ENCODE results near the gene PALM2AKAP2.
"Not testable (repeated sequence)": the region's sequence is repeated elsewhere in the genome, so short reads cannot be mapped to it uniquely, and the experiment has no call there.

PALM2AKAP2 gene

DNA sequence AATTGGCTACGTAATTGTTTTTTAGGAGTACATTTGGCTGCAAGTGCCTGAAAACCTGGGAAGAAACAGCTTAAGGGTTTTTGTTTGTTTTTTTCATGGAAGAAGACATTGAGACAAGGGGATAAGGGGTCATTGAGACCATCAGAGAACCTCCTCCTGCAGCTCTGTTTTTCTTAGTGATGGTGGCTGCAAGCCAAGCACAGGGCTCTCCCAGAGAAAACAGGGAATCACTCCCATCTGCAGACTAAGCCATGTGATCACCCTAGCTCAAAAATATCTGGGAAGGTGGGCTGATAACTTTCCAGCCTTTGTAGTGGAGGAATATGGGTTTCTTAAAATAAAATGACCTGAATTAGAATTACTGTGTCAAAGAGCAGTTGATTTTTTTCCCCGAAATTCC is 25.1 kb downstream of the PALM2AKAP2 start:
- DNase-seq (ENCODE audit: low read depth in 2 of 2): no peak

DNA sequence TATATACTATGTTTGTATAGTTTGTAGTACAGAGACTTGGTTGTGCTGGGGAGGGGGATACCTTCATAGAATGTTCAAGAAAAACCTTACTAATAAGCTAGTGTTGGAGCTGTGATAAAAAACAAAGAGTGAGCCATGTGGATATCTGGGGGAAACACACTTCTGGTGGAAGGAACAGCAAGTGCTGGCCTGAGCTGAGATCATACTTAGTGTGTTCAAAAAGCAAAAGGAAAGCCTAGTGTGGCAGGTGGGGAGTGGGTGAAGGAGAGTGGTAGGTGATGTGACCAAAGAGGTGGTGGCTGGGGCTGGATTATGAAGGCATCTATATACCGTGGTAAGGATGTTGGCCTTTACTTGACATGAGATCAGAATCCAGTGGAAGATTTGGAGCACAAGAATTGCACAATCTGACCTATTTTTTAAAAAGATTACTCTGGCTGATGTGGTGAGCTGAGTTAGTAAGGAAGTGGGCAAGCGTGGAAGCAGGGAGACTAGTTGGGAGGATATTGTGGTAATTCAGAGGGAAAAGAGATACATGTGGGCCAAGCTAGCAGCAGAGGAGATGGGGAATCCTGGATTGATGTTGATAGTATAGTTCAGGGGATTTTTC is 26.6 kb downstream of the PALM2AKAP2 start:
- DNase-seq (ENCODE audit: low read depth in 2 of 2): no peak

DNA sequence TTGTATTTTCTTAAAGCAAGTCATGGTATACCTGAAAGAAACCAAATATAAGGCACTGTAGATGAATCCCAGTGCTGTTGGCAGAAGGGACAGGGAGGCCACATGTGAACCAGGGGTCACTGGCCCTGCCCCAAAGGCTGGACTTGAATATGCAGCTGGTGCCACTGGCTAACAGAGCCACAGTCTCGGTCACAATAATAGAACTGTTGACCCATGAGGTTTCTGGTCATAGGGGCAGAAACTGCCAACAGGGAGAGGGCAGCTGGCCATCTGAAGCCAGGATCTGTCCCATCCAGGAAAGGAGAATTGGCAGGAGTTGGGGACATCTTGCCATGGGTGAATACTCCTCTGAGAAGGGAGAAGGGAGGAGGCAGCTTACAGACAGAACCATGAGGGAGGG is 31.9 kb downstream of the PALM2AKAP2 start:
- no peak for DNase-seq (ENCODE audit: low read depth in 2 of 2)

DNA sequence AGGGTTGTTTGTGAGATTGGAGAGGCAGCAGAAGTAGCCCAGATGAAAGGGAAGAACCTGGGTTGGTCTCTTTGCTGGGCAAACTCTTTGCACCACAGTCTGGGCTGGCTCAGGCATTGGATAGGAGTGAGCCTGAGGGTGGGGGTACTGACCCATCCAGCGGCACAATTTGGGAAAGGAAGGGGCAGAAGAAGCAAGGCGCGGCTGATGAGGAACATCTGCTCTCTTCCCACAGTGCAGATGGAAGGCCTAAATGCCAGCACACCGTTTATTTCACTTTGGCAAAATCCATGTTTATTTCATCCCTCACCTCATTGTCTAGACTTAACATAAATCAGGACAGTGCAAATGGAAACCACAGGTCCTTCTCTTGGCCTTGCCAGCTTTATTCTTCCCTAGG is 32.3 kb downstream of the PALM2AKAP2 start:
- no peak for DNase-seq (ENCODE audit: low read depth in 2 of 2)

DNA sequence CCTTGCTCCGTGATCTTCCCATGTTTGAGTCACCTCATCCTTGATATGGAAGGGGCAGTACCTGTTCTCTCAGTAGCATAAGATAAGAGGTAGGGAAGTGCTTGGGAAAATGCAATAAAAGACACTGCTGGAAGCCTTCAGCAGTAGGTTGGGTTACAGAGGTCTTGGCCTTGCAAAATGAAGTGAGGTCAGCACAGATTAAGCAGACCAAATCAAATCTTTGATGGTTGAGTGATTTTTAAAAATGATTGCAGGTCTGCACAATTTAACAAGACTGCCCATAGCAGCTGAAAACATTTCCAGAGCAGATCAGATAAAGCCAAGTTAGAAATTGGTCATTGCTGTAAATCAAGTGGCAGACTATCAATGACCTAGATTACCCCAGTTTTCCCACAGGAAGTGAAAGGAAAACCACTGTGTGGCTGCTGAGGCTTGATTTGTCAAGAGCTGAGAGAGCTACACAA is 32.9 kb downstream of the PALM2AKAP2 start:
- no peak for DNase-seq (ENCODE audit: low read depth in 2 of 2)

DNA sequence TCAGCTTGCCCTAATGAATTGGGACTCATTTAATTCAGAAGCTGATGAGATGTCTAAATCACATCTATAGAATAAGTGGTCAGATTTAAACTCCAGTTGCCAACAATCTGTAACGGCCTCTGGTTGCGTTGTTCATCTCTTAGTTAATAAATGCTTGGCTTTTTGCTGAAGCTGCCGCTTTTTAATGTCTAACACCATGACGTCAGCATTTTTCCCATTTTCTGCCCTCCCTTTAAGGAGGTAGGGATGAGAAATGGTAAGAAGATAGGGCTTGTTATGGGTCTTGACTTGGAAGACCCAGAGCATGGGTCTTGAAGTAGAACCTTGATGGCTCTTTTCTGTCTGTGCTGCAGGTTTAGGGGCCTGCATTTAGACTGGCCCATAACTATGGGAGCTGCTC is 33.3 kb downstream of the PALM2AKAP2 start:
- DNase-seq (ENCODE audit: low read depth in 2 of 2): no peak

DNA sequence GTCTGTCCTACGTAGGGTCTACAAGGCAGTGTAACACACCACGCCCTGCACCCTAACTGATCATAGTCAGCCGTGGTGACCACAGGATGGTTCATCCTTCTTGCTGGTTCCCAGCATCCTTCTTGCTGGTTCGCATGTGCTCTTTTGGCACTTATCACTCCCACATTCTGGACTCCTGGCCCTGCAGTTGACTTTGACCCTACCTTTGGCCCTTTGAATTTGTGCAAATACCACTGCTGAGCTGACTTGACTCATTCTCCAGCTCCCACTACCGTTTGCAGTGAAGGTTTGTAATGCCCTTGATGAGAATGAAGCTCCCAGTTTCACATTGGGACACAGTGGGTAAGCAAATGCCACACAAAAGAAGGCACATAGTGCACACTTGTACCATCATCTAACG is 33.8 kb downstream of the PALM2AKAP2 start:
- DNase-seq (ENCODE audit: low read depth in 2 of 2): no peak

DNA sequence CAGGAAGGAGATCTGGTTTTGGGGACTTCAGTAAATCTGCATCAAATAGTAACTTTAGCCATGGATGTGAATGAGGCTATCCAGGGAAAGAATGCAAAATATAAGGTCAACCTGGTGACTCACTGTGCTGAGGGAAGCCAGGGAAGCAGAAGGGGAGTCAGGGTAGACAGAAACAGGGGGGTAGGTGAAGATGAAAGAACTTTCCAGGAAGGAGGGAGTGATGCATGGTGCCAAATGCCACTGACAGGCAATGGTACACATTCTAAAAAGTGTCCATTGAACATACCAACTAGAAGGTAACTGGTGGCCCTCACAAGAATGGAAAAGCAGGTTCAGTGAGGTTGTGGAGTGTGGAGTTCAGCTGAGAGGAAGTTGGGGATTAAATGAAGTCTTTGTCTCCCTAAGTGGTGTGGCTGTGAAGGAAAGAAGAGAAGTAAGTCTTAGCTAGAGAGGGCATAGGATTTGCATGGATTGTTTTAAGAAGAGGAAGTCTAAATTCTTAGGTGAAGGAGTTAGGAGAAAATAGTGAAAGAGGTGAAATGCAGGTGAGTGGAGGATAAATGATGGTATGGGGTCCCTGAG is 35.5 kb downstream of the PALM2AKAP2 start:
- no peak for DNase-seq (ENCODE audit: low read depth in 2 of 2)

DNA sequence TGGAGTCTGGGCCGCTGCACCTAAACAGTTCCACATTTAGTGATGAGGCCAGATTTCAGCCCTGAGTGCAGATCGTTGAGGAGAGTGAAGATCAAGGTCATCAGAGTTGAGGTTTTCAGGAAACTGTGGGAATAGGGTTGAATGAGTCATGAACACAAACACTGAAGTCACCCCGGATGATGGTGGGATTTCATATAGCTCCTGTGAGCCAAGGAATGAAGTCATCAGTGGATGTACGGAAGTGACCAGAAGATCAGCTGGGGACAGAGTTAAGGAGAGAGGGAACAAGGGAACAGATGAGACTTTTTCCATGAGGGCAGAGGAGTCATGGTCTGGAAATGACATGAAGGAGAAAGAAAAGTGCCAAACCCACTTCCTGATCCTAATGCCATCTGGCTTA is 36.5 kb downstream of the PALM2AKAP2 start:
- no peak for DNase-seq (ENCODE audit: low read depth in 2 of 2)

DNA sequence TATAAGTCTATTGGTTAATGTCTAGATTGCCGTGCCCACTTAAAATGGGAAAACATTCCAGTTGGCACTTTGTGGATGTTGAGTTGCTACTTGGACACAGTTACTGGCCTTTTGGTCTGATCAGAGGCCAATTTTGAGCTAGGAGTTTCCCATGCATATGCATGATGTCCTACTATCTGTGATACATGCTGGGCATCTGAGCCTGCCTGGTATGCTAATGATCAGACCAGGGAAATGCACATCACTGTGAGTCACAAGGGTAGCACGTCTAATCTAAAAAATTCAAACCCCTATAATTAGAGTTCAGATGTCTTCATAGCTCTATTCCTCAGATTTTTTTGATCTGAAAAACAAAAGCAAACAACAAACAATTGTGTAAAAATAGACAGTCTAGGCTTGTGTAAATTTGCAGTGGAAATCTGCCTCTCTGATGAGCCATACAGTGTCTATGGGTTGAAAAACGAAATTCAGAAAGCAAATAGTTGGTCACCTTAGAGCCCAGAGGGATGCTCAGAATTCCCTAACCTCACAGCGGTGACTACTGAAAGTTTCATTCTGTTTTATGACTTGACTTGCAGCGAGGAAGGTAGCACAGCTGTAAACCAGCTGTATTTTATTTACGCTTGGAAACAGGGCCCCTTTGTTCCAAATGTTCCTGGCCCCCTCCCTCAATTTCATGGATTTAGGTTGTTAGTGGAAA is 37.3 kb downstream of the PALM2AKAP2 start:
- no peak for DNase-seq (ENCODE audit: low read depth in 2 of 2)

DNA sequence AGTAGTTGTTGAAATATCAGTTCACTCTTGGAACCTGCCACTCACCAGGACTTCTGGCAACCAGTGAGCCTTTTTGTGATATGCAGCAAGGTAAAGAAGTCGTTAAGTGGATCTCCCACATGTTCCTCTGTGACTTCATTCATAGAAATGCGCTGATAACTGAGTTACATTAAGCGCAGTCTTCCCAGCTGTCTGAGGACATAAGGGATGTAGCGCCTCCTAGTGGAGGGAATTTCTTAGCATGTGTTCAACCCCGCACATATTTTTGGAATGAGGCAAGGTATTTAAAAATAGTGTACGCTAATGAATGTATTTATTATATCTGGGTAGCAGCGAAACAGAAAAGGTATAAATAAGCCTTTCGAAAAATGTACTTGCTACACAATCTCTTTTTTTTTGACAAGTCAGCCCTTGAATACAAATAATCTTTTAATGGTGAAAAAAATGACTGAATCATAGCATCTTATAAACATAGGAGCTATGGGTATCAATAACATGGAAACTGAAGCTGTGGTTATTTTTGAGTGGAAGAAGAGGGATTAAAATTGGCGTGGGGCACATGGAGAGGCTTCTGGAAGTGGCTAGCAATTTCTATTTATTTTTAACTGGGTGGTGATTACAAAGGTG is 38.0 kb downstream of the PALM2AKAP2 start:
- peak in 1 of 2 donors; percentile 10 for DNase-seq (ENCODE audit: low read depth in 2 of 2)

DNA sequence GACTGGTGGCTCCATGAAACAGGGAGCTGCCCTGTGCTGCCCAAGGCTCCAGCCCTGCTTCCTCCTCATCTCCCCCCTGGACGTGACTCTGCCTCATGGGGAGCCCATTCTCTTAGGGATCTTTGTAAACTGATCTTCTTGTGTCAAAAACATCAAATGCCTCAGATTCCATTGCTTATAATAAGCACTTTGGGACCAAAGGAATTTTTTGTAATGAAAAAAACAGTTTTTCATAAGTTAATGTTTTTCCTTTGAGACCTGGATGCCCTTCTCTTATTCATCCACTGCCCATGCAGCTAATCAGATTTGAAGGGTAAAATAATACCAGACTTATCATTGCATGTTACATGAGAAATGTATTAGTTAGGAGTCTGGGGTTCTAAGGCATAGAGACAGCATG is 41.7 kb downstream of the PALM2AKAP2 start:
- DNase-seq (ENCODE audit: low read depth in 2 of 2): no peak

DNA sequence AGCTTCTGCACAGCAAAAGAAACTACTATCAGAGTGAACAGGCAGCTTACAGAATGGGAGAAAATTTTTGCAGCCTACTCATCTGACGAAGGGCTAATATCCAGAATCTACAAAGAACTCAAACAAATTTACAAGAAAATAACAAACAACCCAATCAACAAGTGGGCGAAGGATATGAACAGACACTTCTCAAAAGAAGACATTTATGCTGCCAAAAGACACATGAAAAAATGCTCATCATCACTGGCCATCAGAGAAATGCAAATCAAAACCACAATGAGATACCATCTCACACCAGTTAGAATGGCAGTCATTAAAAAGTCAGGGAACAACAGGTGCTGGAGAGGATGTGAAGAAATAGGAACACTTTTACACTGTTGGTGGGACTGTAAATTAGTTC is 45.4 kb downstream of the PALM2AKAP2 start:
- DNase-seq (ENCODE audit: low read depth in 2 of 2): not testable (repeated sequence)

DNA sequence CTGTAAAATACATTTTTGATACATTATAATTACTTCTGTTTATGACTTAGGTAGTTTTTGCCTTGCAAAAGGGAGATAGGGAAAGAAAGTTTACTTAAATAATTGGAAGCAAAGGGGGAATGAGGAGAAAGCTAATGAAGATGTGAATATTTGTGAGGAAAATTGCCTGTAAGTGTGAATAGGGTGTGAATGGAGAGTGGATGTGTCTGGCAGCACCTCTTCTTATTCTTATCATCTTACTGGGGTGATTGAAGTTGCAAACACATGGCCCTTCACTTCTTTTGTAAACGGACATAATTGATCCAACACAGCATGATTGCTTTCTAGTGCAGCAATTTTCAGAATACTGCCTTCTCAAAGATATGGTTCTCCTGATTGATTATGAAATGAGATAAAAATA is 46.6 kb downstream of the PALM2AKAP2 start:
- DNase-seq (ENCODE audit: low read depth in 2 of 2): no peak

DNA sequence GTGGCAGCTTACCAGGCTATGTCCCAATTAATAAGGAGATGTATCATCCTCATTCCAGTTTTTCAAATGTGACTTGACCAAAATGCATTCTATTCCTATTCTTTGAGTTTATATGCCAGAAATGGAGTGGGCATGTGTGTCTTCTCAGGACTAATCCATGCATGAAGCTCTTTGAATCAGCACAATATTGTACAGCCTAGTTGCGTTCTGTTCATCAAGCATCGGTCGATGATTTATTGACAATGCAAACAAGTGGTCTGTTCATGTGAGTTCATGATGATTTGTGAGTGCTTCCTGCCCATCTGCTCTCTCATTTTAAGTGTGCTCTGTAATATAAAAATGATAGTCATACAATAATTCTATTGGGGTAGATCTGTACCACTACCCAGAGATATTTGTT is 48.3 kb downstream of the PALM2AKAP2 start:
- DNase-seq (ENCODE audit: low read depth in 2 of 2): no peak

Measured in stimulated activated CD4-positive, alpha-beta T cell treated with anti-CD3 and anti-CD28 coated beads, Interleukin-1b, Interleukin-23, amount 100 ng/mL, for 4 hours (primary cell).